ENCODE results near the gene ADD1.

ADD1 gene

GRCh38 chr4:2865196-2865780 lies 21.6 kb downstream of the ADD1 start:
- Mint-ChIP-seq H3K27me3 (no peaks in the 10 kb centered on the region), H3K4me3 (no peak overlapping the region), H3K4me1 (peaks cover 40% of the 10 kb centered on the region), H3K36me3 (peaks cover 14% of the 10 kb centered on the region), H3K27ac (no peak overlapping the region), H3K9me3 (peaks cover 2% of the 10 kb centered on the region)
- CTCF ChIA-PET: no interaction called here
- DNase-seq: no peak

GRCh38 chr4:2866160-2866861 lies 22.7 kb downstream of the ADD1 start:
- H3K9me3 Mint-ChIP-seq: no peaks in the 10 kb centered on the region
- DNase-seq: no peak
- CTCF ChIA-PET: interaction anchor here (0.5 to 1.5 kb wide), 2 partner anchors 15 to 263 kb away, joined by 3 read pairs; no protein-coding TSS in a partner anchor
- peaks cover 34% of the 10 kb centered on the region for H3K4me1 Mint-ChIP-seq
- peaks cover 10% of the 10 kb centered on the region for H3K36me3 Mint-ChIP-seq
- H3K27ac Mint-ChIP-seq: no peak overlapping the region
- H3K4me3 Mint-ChIP-seq: no peak overlapping the region
- H3K27me3 Mint-ChIP-seq: no peaks in the 10 kb centered on the region

GRCh38 chr4:2866891-2867290 lies 23.2 kb downstream of the ADD1 start:
- Mint-ChIP-seq H3K9me3 (no peaks in the 10 kb centered on the region), H3K36me3 (peaks cover 14% of the 10 kb centered on the region), H3K4me1 (peaks cover 34% of the 10 kb centered on the region), H3K27ac (no peak overlapping the region), H3K4me3 (no peak overlapping the region), H3K27me3 (no peaks in the 10 kb centered on the region)
- CTCF ChIA-PET: interaction anchor here (1.5 kb wide), 1 partner anchor 16 kb away, joined by 3 read pairs; no protein-coding TSS in a partner anchor
- no peak for DNase-seq

GRCh38 chr4:2867758-2868491 lies 24.3 kb downstream of the ADD1 start:
- no peak overlapping the region for H3K27ac Mint-ChIP-seq
- no peak for DNase-seq
- no peaks in the 10 kb centered on the region for H3K9me3 Mint-ChIP-seq
- peaks cover 29% of the 10 kb centered on the region for H3K4me1 Mint-ChIP-seq
- no peak overlapping the region for H3K4me3 Mint-ChIP-seq
- CTCF ChIA-PET: interaction anchor here (1.5 kb wide), 1 partner anchor 17 kb away, joined by 3 read pairs; no protein-coding TSS in a partner anchor
- no peaks in the 10 kb centered on the region for H3K27me3 Mint-ChIP-seq
- H3K36me3 Mint-ChIP-seq: peaks cover 15% of the 10 kb centered on the region

GRCh38 chr4:2868877-2869487 lies 25.3 kb downstream of the ADD1 start:
- Mint-ChIP-seq H3K27ac (no peak overlapping the region), H3K36me3 (peaks cover 12% of the 10 kb centered on the region), H3K4me3 (no peak overlapping the region), H3K9me3 (no peaks in the 10 kb centered on the region), H3K4me1 (peaks cover 29% of the 10 kb centered on the region), H3K27me3 (no peaks in the 10 kb centered on the region)
- CTCF ChIA-PET: no interaction called here
- no peak for DNase-seq

- H3K4me1 Mint-ChIP-seq: peaks cover 29% of the 10 kb centered on the region
- H3K4me3 Mint-ChIP-seq: no peak overlapping the region
- peaks cover 12% of the 10 kb centered on the region for H3K36me3 Mint-ChIP-seq
- H3K27me3 Mint-ChIP-seq: no peaks in the 10 kb centered on the region
- no peak overlapping the region for H3K27ac Mint-ChIP-seq
- CTCF ChIA-PET: no interaction called here
- no peaks in the 10 kb centered on the region for H3K9me3 Mint-ChIP-seq
- no peak for DNase-seq
Measured at GRCh38 chr4:2869659-2870058, 26.0 kb downstream of the ADD1 start.

- no peak overlapping the region for H3K27ac Mint-ChIP-seq
- peaks cover 26% of the 10 kb centered on the region for H3K4me1 Mint-ChIP-seq
- H3K27me3 Mint-ChIP-seq: no peaks in the 10 kb centered on the region
- H3K9me3 Mint-ChIP-seq: no peaks in the 10 kb centered on the region
- CTCF ChIA-PET: no interaction called here
- peaks cover 12% of the 10 kb centered on the region for H3K36me3 Mint-ChIP-seq
- no peak overlapping the region for H3K4me3 Mint-ChIP-seq
- DNase-seq: no peak
Measured at GRCh38 chr4:2870082-2870481, 26.4 kb downstream of the ADD1 start.

- Mint-ChIP-seq H3K27me3 (no peaks in the 10 kb centered on the region), H3K9me3 (no peaks in the 10 kb centered on the region), H3K4me3 (no peak overlapping the region), H3K4me1 (peaks cover 28% of the 10 kb centered on the region), H3K27ac (no peak overlapping the region), H3K36me3 (peaks cover 22% of the 10 kb centered on the region)
- CTCF ChIA-PET: interaction anchor here (1.4 to 1.9 kb wide), 3 partner anchors 15 to 108 kb away, joined by 4 to 6 read pairs (median 4); no protein-coding TSS in a partner anchor
- DNase-seq: no peak
Measured at GRCh38 chr4:2871466-2871865, 27.8 kb downstream of the ADD1 start.

GRCh38 chr4:2871911-2872310 lies 28.3 kb downstream of the ADD1 start:
- H3K36me3 Mint-ChIP-seq: peaks cover 24% of the 10 kb centered on the region

GRCh38 chr4:2873329-2873728 lies 29.7 kb downstream of the ADD1 start:
- no peaks in the 10 kb centered on the region for H3K9me3 Mint-ChIP-seq
- CTCF ChIA-PET: interaction anchor here (1.2 kb wide), 1 partner anchor 18 kb away, joined by 3 read pairs; no protein-coding TSS in a partner anchor

More at GRCh38 chr4:2871911-2872310, 28.3 kb downstream of the ADD1 start:
- Mint-ChIP-seq H3K4me3 (no peak overlapping the region), H3K4me1 (peaks cover 27% of the 10 kb centered on the region), H3K9me3 (no peaks in the 10 kb centered on the region), H3K27me3 (no peaks in the 10 kb centered on the region), H3K27ac (no peak overlapping the region)
- CTCF ChIA-PET: interaction anchor here (1.4 to 1.9 kb wide), 3 partner anchors 14 to 108 kb away, joined by 4 to 6 read pairs (median 4); no protein-coding TSS in a partner anchor
- DNase-seq: no peak

GRCh38 chr4:2874861-2875260 lies 31.2 kb downstream of the ADD1 start:
- no peak overlapping the region for H3K27ac Mint-ChIP-seq
- H3K9me3 Mint-ChIP-seq: no peaks in the 10 kb centered on the region
- H3K36me3 Mint-ChIP-seq: peaks cover 35% of the 10 kb centered on the region
- no peak for DNase-seq
- CTCF ChIA-PET: no interaction called here
- H3K4me3 Mint-ChIP-seq: no peak overlapping the region
- H3K4me1 Mint-ChIP-seq: peaks cover 22% of the 10 kb centered on the region
- H3K27me3 Mint-ChIP-seq: no peaks in the 10 kb centered on the region

More at GRCh38 chr4:2873329-2873728, 29.7 kb downstream of the ADD1 start:
- H3K36me3 Mint-ChIP-seq: peaks cover 30% of the 10 kb centered on the region
- no peak for DNase-seq
- H3K4me1 Mint-ChIP-seq: peaks cover 22% of the 10 kb centered on the region
- H3K27me3 Mint-ChIP-seq: no peaks in the 10 kb centered on the region
- H3K4me3 Mint-ChIP-seq: no peak overlapping the region
- H3K27ac Mint-ChIP-seq: no peak overlapping the region

- Mint-ChIP-seq H3K9me3 (no peaks in the 10 kb centered on the region), H3K36me3 (peaks cover 36% of the 10 kb centered on the region), H3K4me1 (peaks cover 21% of the 10 kb centered on the region), H3K4me3 (no peak overlapping the region), H3K27ac (no peak overlapping the region), H3K27me3 (no peaks in the 10 kb centered on the region)
- CTCF ChIA-PET: no interaction called here
- DNase-seq: no peak
Measured at GRCh38 chr4:2875556-2875955, 31.9 kb downstream of the ADD1 start.

- Mint-ChIP-seq H3K27me3 (no peaks in the 10 kb centered on the region), H3K4me1 (peaks cover 11% of the 10 kb centered on the region), H3K9me3 (no peaks in the 10 kb centered on the region), H3K4me3 (no peak overlapping the region), H3K27ac (peak overlapping the region; percentile 7), H3K36me3 (peaks cover 42% of the 10 kb centered on the region)
- CTCF ChIA-PET: interaction anchor here (1.2 kb wide), 1 partner anchor 114 kb away, joined by 3 read pairs; no protein-coding TSS in a partner anchor
- DNase-seq: no peak
Measured at GRCh38 chr4:2878346-2878745, 34.7 kb downstream of the ADD1 start.

GRCh38 chr4:2879026-2879425 lies 35.4 kb downstream of the ADD1 start:
- Mint-ChIP-seq H3K9me3 (no peaks in the 10 kb centered on the region), H3K4me1 (peaks cover 11% of the 10 kb centered on the region), H3K36me3 (peaks cover 46% of the 10 kb centered on the region), H3K4me3 (no peak overlapping the region), H3K27me3 (no peaks in the 10 kb centered on the region), H3K27ac (no peak overlapping the region)
- CTCF ChIA-PET: interaction anchor here (0.7 to 1.2 kb wide), 2 partner anchors 114 to 1067 kb away, joined by 3 read pairs; no protein-coding TSS in a partner anchor
- no peak for DNase-seq

Measured in activated naive CD4-positive, alpha-beta T cell treated with anti-CD3 and anti-CD28 coated beads, Interleukin-2, amount 10 ng/mL, durations not matched to agents 7 days and 5 days (primary cell).